IMR-90 (cell line): Measurements from ENCODE around the gene PTPRF.

Experiments
- CTCF ChIP-seq: conservative IDR thresholded peaks from 2 replicates; pipeline ENCODE4 v1.5.1; 2012; ENCODE audit warnings: mild to moderate bottlenecking, low read depth, low read length, improper control_type of control experiment
- MXI1 ChIP-seq: IDR thresholded peaks from 2 replicates; pipeline ENCODE4 v1.6.1; 2012; ENCODE audit warnings: low read depth, mild to moderate bottlenecking, low read length, moderate library complexity, borderline replicate concordance
- POLR2A ChIP-seq: IDR thresholded peaks from 2 replicates; pipeline ENCODE4 v1.6.1; 2012; ENCODE audit warnings: mild to moderate bottlenecking, low read depth, low read length

- TF ChIP-seq CTCF = no peak
- TF ChIP-seq MXI1 = no peak
- no peak for TF ChIP-seq POLR2A
Measured at GRCh38 chr1:43614211-43614610, 83.5 kb downstream of the PTPRF start.
